Uterus (tissue), 2 donors: Measurements from ENCODE around the gene LGALS3BP.

Source experiments
- CTCF ChIP-seq, 4 experiments: fragments of 200-600 bp in 2 of 4; fragments of 450-650 bp in 2 of 4; sonication (generic) in 2 of 4; IDR thresholded peaks; one replicate each; pipeline ENCODE4 v1.5.1; 2016 to 2019; ENCODE audit warnings: antibody characterized with exemption in 4 of 4, mild to moderate bottlenecking in 2 of 4, moderate library complexity in 1 of 4
- POLR2A ChIP-seq, 2 donors: fragments of 450-650 bp; IDR thresholded peaks; one replicate each; pipeline ENCODE4 v1.6.1; 2016; ENCODE audit warnings: antibody characterized with exemption in 2 of 2, mild to moderate bottlenecking in 1 of 2, moderate library complexity in 1 of 2

- TF ChIP-seq POLR2A (IDR thresholded peaks at IDR 0.05): no peak
- TF ChIP-seq CTCF (IDR thresholded peaks at IDR 0.05): no peak
Measured at GRCh38 chr17:79003661-79004411, 24.1 kb upstream of the LGALS3BP start.
